Measurements from ENCODE around the gene FAM78B.

DNA sequence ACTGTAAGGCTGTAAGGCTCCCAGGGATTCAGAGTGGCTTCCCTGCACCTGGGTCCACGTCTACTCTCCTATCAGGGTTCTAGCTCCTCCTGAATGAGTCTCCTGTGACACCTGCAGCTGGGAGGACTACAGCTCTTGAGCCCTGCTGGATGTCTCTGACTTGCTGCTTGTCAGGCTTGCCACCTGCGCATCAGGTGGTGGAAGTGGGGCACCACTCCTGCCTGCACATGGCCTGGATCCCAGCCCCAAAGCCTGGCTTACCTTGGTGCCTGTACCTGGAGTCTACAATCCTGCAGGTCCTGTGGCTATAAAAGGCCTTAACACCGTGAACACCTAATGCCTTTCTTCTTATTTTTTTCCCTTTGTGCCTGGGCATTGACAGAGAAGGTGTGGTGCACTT lies 82.2 kb downstream of the FAM78B start:
- TF ChIP-seq CTCF (IDR thresholded peaks at IDR 0.05; ENCODE audit: poor library complexity) (no peak), EZH2phosphoT487 (IDR thresholded peaks at IDR 0.05; ENCODE audit: low read depth, severe bottlenecking, unreplicated experiment) (no peak), EZH2 (IDR thresholded peaks at IDR 0.05; ENCODE audit: borderline replicate concordance) (no peak)
